Lower lobe of right lung (tissue), 2 donors: Measurements from ENCODE around the gene TLL2. TPM values are rescaled to one million over a fixed set of nuclear protein-coding genes. Genes with fewer than 3 reads are reported as not detected.

ENCODE experiments used
- ATAC-seq, 2 donors: fragments of 200-7000 bp; cut with Tn5 transposase; one replicate each; pipeline ENCODE4 v1.9.1; 2020 to 2022; ENCODE audit warnings: mild to moderate bottlenecking in 2 of 2, moderate library complexity in 2 of 2
- DNase-seq: peaks from one replicate; pipeline ENCODE4 v3.0.0-alpha.2; 2020
- H3K27ac ChIP-seq: fragments of 200-600 bp; one replicate; pipeline ENCODE4 v1.8.0; 2022
- H3K27me3 ChIP-seq: fragments of 200-600 bp; one replicate; pipeline ENCODE4 v1.8.0; 2022; ENCODE audit warnings: low read depth
- H3K36me3 ChIP-seq: fragments of 200-600 bp; one replicate; pipeline ENCODE4 v1.8.0; 2022; ENCODE audit warnings: mild to moderate bottlenecking
- H3K4me1 ChIP-seq: fragments of 200-600 bp; one replicate; pipeline ENCODE4 v1.8.0; 2022
- H3K4me3 ChIP-seq: fragments of 200-600 bp; one replicate; pipeline ENCODE4 v1.8.0; 2022; ENCODE audit warnings: mild to moderate bottlenecking
- H3K9me3 ChIP-seq: fragments of 200-600 bp; one replicate; pipeline ENCODE4 v1.8.0; 2022
- CTCF ChIP-seq: fragments of 200-600 bp; IDR thresholded peaks from one replicate; pipeline ENCODE4 v1.8.0; 2022; ENCODE audit warnings: antibody characterized with exemption, mild to moderate bottlenecking
- intact Hi-C: fragments of 100-400 bp; cut with DNase I; formaldehyde crosslinking; loops from one replicate; pipeline ENCODE4 v1.11.0; 2022
- total RNA-seq: library from RNA; stranded (reverse); fragmentation: NEBNext Ultra II Directional; extraction: Animal tissue kit (Norgen Biotek cat#: 25700); gene quantifications from one replicate; pipeline ENCODE4 v1.2.1, GENCODE V29; 2021
- donor health status: DM: no; HTN: yes; CAD: no; lungs with severe emphysema.

Gene TLL2
- total RNA-seq, 1 donor from 2014 or later, result not detected

- no peak for TF ChIP-seq CTCF
- Histone ChIP-seq H3K27ac (no peak overlapping the region), H3K27me3 (peaks cover under 1% of the 10 kb centered on the region), H3K4me3 (no peak overlapping the region), H3K36me3 (no peaks in the 10 kb centered on the region), H3K9me3 (no peaks in the 10 kb centered on the region), H3K4me1 (no peaks in the 10 kb centered on the region)
- DNase-seq (no peak), ATAC-seq (no peak)
- intact Hi-C loops, result no loop called here
Measured at GRCh38 chr10:96497391-96497790, 16.3 kb downstream of the TLL2 start.

GRCh38 chr10:96496281-96496925 lies 17.3 kb downstream of the TLL2 start:
- peak in 1 of 2 donors; percentile 39 for ATAC-seq

DNA sequence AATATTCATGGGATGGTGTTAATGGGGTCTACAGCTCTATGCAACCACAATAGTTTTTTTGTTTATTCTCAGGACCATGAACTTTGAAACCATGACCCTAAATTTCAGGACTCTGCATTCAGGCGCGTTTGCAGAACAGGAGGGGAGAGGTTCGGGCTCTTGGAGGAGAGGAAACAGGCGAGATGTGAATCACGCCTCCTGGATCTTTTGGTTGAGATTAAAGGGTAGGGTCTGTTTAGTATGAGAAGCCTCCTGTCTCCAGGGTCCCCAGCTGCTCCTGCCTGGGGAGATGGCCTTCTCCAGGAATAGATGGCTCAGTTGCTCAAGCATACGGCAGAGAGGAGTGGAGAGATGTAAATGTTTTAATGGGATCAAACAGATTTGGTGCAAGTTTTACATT lies 18.2 kb downstream of the TLL2 start:
- TF ChIP-seq CTCF, result no peak
- Histone ChIP-seq H3K36me3 (no peaks in the 10 kb centered on the region), H3K27me3 (no peaks in the 10 kb centered on the region), H3K9me3 (no peaks in the 10 kb centered on the region), H3K4me1 (no peaks in the 10 kb centered on the region), H3K4me3 (no peak overlapping the region), H3K27ac (no peak overlapping the region)
- ATAC-seq (no peak), DNase-seq (no peak)
- intact Hi-C loops, result no loop called here

More at GRCh38 chr10:96496281-96496925, 17.3 kb downstream of the TLL2 start:
- intact Hi-C loops, result no loop called here
- Histone ChIP-seq H3K9me3 (no peaks in the 10 kb centered on the region), H3K27ac (no peak overlapping the region), H3K4me1 (no peaks in the 10 kb centered on the region), H3K4me3 (no peak overlapping the region), H3K36me3 (no peaks in the 10 kb centered on the region), H3K27me3 (no peaks in the 10 kb centered on the region)
- DNase-seq, result no peak
- no peak for TF ChIP-seq CTCF

- ATAC-seq, result no peak
- Histone ChIP-seq H3K9me3 (no peaks in the 10 kb centered on the region), H3K27me3 (no peaks in the 10 kb centered on the region), H3K36me3 (no peaks in the 10 kb centered on the region), H3K27ac (no peak overlapping the region), H3K4me3 (no peak overlapping the region), H3K4me1 (no peaks in the 10 kb centered on the region)
- no peak for TF ChIP-seq CTCF
- DNase-seq, result no peak
- intact Hi-C loops, result no loop called here
Measured at GRCh38 chr10:96494694-96495093, 19.0 kb downstream of the TLL2 start.

DNA sequence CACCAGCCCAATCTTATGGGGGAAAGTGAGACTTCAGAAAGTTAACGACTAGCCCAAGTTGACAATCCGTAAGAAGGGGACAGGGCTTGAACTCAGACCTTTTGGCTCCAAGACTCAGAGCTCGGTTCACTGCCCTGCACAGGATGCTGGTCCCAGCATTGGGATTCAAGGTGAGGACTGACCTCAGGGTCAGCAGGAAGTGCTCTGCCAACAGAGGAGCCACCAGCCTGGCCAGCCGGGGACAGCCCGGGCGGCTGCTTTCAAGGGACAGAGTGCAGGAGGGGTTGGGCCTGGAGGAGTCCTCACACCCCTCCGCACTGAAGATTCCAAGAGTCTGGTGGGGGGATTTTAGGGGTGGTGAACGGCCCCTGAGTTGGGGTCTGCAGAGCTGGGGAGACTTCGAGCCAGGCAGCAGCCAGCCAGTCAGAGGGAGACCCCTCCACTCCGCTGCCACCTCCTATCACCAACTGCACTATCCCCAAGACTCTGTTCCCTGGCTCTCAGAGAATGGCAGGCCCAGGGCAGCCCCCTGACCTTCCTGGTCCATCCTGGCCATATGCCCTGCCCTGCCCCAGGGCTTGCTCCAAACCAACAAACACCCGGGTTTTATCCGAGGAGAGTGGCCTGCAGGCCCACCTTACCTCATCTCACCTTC lies 19.7 kb downstream of the TLL2 start:
- no peaks in the 10 kb centered on the region for H3K4me1 ChIP-seq
- H3K9me3 ChIP-seq, result no peaks in the 10 kb centered on the region
- intact Hi-C loops, result no loop called here
- no peak overlapping the region for H3K4me3 ChIP-seq
- DNase-seq (no peak), ATAC-seq (peak in 1 of 2 donors; percentile 18)
- H3K27me3 ChIP-seq, result peaks cover 4% of the 10 kb centered on the region
- no peaks in the 10 kb centered on the region for H3K36me3 ChIP-seq
- TF ChIP-seq CTCF, result no peak
- H3K27ac ChIP-seq, result no peak overlapping the region
